G401.6 (cell line): ENCODE measurements around the gene SLC12A8.

Experiments
- FAIRE-seq: peaks from 2 replicates; lab custom pipeline; 2012; peaks lifted over from hg19 to GRCh38; lab: Jason Lieb, UNC

Gene SLC12A8

DNA sequence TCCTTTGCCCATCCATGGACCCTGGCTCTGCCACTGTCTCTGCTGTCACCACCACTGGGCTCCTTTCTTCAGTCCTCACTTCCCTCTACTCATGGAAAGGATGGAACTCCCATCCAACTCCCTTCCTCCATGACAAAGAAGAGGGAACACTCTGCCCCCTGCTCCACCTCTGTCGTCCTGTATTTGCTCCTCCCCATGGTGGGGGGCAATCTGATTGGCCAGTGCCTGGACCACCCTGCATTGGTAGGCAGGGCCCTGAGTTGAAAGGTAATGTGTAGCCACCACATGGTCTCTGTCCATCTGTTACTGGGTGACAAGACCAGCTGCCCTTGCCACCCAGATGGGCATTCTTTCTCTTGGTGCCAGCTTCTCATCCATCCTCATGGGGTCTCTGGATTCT, 136.1 kb downstream of the SLC12A8 start:
- FAIRE-seq: no peak

DNA sequence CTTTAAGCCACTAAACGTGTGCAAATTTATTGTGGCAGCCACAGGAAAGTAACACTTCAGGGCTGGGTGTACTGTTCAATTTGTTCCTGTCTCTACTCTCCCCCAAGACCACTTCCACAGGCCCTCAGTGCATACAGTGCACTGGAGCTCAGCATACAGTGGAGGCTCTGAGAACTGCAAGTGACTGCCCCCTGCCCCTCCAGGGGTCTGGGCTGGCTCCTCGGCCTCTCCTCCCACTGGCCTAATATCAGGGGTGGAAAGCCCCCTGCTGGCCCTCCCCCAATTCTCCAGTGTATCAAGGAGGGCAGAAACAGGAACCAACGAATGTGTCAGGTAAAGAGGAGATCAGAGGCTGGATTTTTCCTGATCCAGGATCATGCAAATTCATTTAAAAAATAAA, 136.8 kb downstream of the SLC12A8 start:
- FAIRE-seq: no peak

GRCh38 chr3:125073390-125073905, 139.1 kb downstream of the SLC12A8 start:
- no peak for FAIRE-seq

DNA sequence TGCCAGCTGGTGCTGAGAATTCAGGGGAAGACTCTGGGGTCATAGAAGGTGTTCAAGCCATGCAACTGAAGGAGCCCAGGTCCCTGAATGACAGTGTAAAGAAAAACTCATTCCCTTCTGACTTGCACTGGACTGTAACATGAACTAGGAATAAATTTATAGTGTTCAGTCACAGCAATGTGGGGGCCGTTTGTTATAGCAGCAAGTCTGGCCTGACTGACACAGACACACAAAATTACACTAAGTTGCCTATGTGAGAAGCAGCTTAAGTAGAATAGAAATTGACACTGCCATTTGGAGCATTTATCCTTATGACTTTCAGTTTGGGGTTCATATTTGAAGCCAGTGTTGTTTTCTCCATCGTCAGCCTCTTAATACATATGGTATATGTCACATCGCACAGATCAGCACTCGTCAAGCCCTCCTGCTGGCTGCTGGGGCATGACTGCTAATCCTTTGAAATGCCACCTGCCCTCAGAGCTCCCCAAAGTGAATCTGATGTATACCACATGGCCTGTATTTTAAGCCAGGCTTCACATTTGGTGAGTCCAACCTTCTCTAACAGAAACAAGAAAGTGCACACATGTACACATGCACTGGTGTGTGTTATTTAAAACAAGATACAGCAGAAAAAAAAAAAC, 139.7 kb downstream of the SLC12A8 start:
- no peak for FAIRE-seq

DNA sequence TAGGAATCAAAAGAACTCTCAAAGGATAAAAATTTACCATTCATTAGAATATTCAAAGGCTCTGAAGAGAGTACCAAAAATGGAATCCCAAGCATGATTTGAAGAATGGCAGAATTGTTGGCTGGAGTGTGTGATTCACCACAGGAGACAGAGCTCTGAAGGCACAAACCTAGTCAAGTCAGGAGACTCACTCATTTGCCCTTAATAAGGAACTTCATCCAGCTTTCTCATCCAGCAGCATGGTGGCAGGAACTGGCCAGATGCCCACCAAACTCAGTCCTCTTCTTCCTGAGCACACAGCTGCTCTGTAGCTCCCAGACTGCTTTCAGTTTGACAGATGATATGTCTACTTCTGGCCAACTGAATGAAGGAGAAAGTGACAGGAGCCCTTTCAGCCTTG, 140.2 kb downstream of the SLC12A8 start:
- no peak for FAIRE-seq

DNA sequence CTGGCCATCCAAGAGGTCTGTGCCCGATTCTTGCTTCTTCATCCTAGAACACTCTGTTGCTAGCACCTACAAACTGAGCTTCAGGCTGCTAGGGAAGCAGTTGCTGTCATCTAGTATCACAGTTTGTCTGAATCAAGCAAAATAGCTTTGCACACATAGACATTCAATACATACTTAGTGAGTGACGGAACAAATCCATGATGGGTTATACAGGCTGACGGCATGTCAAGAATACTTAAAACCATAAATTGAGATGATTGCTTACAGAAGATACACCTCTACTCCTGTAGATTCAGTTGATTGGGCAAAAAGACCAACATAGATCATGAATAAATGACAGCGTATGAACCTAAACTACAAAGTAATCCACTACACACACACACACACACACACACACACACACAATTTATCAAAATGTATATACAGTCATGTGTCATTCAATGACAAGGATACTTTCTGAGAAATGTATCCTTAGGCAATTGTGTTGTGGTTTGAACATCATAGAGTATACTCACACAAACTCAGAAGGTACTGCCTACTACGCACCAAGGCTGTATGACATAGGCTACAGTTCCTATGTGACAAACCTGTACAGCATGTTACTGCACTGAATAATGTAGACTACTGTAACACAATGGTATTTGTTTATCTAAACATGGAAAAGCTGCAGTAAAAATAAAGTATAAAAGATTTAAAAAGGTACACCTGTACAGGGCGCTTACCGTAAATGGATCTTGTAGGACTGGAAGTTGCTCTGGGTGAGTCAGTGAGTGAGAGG, 142.4 kb downstream of the SLC12A8 start:
- FAIRE-seq: no peak

GRCh38 chr3:125069452-125069851, 143.1 kb downstream of the SLC12A8 start:
- no peak for FAIRE-seq

DNA sequence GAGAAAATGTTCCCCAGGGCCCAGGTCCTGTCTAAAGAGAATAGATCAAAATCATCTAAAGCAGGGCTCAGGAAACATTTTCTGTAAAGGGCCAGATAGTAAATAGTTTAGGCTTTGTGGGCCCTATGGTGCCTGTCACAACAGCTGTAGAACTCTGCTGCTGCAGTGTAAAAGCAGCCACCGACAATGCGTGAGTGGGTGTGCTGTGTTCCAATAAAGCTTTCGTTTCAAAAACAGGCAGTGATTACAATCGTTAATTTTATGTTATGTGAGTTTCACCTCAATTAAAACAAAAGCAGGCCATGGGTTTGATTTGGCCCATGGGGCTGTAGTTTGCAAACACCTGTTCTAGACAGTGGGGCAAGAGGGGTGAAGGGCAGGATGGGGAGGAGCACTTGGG, 144.3 kb downstream of the SLC12A8 start:
- FAIRE-seq: no peak

GRCh38 chr3:125067225-125067624, 145.3 kb downstream of the SLC12A8 start:
- no peak for FAIRE-seq

DNA sequence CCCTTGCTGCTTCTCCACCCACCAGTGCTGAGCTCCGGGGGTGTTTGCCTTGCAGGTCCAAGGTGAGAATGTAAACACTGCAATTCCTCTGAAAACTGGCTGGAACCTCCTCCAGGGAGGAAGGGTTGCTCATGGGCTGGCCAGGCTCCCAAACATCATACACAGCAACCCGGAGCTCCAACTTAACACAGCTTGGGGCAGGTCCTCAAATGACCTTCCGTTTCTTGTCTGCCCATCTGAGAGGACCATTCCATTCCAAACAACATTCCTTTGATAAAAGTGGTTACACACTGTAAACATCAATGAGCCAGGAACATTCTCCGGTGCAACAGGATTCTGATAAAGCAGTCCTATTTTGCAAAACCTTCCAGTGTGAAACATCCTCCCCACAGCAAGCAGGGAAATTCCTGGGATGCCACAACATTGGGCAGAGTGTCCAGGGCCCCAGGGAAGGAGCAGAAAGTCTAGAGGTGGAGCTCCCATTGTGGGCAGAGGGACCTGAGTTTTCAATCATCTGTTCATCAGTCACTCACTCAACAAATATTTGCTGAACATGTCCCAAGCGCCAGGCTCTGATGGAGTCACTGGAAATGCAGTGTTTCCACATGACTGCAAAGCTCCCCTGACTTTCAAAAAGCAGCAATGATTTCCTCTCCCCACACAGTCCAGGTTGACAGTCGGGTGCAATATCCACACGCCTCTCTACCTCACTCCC, 149.5 kb downstream of the SLC12A8 start:
- no peak for FAIRE-seq

DNA sequence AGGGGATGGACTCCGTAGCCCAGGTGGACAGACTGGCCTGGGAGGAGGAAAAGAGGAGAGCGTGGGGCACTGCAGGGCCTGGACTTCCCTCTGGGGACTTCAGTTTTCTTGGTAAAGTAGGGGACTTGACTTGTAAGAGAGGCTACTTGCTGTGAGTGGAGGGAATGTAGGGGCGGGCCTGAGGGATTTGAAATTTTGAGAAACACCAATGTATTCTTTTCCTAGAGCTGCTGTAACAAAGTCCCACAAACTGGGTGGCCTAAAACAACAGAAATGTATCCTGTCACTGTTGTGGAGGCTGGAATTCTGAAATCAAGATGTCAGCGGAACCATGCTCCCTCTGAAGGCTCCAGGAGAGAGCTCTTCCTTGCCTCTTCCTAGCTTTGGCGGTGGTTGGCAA, 150.9 kb downstream of the SLC12A8 start:
- no peak for FAIRE-seq

GRCh38 chr3:125061170-125061569, 151.4 kb downstream of the SLC12A8 start:
- FAIRE-seq: no peak

- no peak for FAIRE-seq
Measured at GRCh38 chr3:125059488-125060245, 152.9 kb downstream of the SLC12A8 start.

DNA sequence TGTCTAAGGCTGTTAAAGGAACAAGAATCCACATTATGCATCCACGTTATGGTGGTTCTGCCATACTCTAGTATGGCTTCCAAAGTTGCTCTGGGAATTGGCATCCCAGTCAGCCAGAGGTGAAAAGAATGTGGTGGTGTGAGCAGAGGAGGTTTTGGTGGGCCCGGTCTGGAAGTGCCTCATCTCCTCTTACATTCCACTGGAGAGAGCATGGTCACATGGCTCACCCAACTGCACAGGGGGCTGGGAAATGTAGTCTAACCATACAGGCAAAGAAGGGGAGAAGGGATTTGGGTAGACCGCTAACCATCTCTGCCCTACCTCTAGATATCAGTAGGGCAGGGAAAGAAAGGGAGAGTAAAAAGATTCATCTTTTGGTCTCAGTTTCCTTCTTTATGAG, 153.6 kb downstream of the SLC12A8 start:
- no peak for FAIRE-seq

- no peak for FAIRE-seq
Measured at GRCh38 chr3:125058529-125058928, 154.0 kb downstream of the SLC12A8 start.

- FAIRE-seq: no peak
Measured at GRCh38 chr3:125057186-125057850, 155.2 kb downstream of the SLC12A8 start.

DNA sequence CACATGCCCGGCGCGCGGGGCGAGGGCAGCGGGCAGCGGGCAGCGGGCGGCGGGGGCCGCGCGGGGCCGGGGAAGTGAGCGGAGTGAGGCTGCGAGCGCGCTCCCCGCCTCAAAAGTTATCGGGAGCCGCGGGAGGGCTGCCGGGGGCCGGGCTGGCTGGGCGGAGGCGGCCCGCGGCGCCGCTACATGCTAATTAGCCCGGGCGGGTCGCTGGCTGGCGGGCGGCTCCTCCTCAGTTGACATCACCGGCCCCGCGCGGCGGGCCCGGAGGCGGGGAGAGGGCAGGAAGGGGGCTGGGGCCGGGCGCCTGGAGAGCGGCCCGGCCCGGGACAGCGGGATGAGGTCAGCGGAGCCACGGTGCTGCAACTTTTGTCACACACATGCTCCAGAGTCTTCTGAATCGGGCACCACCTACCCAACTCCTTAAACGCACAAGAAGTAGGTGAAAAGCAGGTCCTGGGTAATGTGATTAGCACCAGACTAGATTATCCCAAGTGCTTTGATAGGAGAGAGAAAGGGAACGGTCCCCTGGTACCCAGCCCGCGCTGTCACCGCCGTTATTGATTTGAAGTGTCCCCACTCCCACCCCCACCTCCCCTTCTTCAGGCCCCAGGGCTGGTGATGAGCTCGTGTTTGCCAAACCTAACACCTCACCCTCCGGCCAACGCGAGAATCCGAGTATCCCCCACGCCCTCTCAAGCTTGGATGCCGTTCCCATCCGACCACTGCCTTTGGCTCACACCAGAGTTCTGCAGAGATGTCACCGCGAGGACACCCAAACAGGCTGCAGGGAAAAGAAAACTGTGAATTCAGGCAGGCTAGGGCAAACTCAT, 156.4 kb downstream of the SLC12A8 start, which contains the start of gene HEG1:
Gene HEG1 (minus strand): TSS at position 85 of the 833 bp plus-strand sequence. CDS start 107 bp downstream, outside the sequence.
- FAIRE-seq: no peak

GRCh38 chr3:125055331-125055912, 157.1 kb downstream of the SLC12A8 start:
- no peak for FAIRE-seq

DNA sequence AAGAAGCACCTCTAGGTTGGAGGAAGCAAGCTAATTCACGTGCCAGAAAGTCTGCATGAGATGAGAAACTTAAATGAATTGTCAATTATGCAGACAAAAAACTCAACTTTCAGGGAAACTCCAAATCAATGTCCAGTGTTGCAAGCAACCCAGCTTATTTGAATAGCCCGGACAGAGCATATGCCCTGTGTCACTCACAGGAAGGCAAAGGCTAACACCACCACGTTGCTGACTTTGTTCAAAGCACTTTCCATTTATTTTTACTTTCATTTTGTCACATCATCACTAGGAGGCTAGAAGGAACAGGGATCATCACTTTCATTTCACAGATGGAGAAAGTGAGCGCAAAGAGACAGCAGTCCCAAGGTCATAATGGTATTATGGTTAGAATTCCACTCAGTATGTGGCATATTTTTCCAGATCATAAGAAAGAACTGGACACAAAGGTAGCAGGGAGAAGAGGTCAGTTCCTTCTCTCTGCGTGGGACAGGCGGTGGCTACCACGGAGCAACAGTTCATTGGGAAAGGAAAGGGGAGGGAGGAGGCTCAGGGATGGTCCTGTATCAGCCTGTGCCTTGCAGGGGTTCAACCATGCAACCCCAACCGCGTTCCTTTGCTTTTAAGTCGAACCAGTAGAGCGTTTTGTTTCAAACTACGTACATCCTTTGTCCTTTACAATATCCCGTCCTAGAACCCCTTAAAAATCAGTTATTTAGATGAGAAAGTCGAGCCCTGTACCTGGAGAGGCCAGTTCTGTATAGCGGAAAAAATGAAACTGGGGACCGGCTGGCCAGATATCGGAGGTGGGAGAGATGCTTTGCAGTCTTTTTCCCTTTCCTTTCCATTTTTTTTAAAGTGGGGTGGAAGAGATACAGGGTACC, 157.9 kb downstream of the SLC12A8 start:
- FAIRE-seq: no peak
